Stimulated activated CD4-positive, alpha-beta T cell treated with anti-CD3 and anti-CD28 coated beads, TNF-alpha, amount 100 ng/mL, for 48 hours (primary cell): ENCODE results near the gene FAM170B.

Source experiments
- DNase-seq, 3 donors: peaks; one replicate each; pipeline ENCODE4 v3.0.0-alpha.2; 2020; ENCODE audit warnings: low read depth in 3 of 3

The FAM170B gene

DNA sequence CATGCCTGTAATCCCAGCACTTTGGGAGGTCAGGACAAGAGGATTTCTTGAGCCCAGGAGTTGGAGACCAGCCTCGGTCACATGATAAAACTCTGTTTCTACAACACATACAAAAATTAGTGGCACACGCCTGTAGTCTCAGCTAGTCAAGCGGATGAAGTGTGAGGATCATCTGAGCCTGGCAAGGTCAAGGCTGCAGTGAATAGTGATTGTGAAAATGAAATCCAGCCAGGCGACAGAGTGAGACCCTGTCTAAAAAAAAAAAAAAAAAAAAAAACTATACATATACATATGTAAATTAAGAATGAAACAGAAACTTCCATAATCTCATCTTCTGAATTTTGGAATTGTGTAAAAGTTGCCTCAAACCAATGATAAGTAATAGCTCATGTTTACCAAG lies 18.2 kb upstream of the FAM170B start:
- DNase-seq: no peak

DNA sequence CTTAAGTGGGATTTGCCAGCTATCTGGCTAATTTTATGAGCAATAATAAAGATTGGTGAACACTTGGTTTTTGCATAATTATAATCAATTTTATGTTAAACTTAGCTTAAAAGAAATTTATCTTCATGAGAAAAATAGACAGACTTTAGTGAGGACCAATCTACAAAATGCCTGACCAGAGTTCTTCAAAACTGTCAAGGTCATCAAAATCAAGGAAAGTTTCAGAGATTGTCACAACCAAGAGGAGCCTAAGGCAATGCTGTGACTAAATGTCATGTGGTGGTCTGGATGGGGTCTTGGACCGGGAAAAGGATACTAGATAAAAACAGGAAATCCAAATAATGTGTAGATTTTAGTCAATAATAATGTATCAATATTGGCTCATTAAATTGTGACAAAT lies 17.7 kb upstream of the FAM170B start:
- DNase-seq: no peak

DNA sequence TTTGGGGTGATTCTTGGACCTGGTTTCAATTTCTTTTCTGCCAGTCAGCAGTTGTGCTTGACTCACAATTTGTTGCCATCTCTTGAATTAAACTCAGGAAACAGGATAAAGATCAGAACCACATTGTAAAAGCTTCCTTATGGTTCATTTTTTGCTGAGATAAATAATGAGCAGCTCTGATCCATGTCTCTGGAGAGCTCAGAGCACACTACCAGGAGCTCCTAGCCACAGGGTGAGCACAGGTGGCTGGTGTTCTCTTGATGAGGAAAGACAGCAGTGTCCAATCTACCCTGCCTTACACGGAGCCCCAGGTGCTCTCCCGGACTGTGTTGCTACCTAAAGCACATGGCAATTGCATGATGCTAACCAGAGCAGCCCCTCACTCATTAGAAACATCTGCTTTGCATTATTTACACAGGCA lies 17.2 kb upstream of the FAM170B start:
- no peak for DNase-seq

DNA sequence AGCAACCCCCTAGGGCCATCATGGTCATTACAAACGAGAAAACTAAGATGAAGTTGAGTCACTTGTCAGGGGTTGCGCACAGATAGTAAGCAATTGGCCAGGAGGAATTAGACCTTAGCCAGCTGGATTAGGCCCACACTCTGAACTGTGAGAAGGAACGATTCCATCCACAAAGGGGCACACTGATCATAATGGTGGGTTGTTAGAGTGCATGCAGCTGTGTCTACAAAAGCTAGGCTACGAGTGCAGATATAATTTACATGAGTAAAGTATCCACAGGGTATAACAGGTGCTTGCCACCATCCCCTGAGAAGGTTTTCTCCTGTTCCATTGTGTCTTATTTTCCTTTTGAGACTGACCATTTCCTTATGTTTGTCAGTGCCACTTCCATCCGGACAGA lies 16.6 kb upstream of the FAM170B start:
- DNase-seq: no peak

DNA sequence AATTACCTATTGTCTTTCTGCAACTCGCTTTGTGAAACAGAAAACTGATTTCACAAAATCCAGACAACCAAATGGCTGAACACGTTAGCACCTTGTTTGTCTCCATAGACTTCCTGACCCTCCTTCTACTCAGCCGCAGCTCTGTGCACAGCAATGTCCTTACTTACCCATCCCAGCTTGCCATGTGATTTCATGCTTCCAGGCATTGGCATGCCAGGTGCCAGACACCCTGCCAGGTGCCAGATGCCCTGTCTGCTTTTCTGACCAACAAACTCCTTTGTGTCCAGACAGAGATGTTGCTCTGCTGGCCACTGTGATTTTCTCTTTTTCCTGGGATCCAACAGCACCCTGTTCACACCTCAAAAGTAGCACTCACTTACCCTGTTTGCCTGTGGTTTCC lies 16.1 kb upstream of the FAM170B start:
- no peak for DNase-seq

DNA sequence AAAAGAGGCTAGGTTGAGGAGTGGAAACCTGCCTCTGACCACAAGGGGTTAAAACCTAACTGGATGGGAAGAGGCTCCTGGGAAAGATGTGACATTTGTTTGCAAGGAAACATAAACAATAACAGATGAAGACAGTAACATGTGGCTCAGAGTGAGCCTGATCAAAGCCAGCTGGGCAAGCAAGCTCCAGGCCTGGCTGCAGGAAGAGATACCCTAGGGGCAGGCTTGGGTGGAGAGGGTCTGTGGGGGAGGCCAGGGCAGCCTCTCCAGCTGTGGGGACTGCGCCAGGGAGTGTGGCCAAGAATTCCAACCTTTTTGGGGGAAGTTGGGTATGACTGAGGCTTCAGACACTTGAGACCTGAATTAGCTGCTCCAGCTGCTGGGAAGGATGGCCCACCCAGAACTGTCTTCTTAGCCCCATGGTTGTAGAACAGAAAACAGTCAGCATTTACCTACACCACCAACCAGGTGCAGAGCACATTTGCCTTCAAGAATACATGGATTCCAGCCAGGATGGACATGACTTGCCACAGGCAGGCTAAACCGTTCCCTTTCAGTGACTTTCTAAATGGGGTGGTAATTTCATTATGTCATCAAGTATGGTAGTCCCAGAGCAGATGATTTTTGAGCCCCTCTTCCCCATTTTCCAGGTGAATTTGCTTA lies 10.4 kb upstream of the FAM170B start:
- DNase-seq: no peak

DNA sequence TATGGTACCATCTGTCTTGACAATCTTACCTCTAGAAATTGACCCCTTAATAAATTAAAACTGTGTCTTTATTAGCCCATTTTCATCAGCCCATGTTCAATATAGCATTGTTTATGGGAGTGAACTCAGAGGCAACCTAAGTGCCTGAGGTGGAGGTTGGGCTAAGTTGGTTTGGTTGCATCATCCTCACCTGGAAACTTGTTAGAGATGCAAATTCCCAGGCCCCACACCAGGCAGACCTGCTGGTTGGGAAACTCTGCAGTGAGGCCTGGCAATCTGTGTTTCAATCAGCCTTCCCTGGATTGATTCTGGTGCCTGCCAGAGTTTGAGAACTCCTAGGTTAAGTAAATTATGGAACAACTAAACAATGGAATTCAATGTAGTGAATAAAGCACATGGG lies 9.4 kb upstream of the FAM170B start:
- DNase-seq: no peak

DNA sequence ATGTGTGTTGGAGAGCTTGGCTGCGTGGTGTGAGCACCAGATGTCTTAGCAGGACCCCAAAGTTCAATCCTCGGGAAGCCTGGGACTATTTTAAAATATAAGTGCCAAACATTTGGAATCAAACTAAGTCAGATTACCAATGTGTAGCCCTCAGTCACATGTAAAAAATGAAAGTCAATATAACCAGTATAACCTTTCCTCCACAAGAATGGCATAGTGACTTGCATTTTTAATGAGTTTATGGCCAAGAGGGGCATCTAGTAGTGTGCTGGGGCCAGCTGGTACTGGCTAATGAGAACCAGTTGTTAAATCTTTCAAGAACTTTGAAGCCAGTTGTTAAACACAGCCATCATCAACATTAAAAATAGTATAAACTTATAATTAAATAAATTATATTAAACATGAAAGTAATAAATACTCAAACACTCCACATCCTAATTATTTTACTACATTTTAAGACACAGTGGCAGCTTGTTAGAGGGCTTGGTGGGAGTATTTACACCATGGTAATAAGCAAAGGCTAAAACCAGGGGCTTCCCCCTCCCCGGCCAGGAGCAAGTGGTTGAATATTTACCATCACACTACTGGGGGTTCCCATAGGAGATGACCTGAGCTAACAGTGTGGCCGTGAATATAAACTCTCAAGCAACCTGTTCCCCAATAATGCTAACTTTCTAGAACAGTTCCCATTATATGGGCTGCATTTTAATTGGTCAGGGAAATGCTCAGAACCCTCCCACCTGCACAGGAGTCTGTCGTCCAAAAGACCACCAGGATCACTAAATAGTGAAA lies 7.9 kb upstream of the FAM170B start:
- DNase-seq: no peak

DNA sequence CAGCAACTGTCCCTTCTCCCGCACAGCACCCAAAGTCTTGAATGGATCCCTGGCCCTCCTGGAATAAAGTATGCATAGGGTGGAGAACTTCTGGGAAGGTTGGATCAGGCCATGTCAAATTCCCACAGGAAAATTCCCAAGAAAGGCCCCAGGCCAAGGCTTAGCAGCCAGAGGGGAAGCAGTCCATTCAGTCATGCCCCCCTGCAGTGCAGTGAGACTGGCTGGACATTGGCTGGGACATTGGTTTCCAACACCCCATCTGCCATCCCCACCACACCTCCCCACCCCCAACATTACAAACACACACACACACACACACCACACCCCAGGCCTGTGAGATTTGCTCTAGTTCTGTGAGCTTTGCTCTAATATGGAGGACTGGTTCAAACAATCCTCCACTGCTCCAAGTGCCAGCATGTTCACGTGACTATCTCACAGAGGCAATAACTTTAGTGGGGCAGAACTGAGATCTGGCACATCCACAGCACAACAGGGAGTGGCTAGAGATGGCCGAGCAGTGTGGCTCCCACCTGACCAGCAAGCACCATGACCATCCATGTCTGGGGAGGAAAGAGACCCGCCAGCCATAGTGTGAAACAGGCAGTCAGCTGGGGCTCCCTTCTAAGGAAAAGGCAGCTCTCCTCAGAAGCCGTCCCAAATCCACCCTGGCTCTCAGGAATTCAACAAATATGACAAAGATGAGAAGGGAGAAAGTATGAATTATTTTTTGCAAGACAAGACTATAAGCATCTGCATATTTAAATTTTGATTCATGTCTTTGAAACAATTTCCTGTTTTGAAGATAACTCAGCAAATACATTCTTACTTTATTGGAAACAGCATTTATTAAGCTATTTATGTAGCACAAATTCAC lies 6.7 kb upstream of the FAM170B start:
- no peak for DNase-seq

DNA sequence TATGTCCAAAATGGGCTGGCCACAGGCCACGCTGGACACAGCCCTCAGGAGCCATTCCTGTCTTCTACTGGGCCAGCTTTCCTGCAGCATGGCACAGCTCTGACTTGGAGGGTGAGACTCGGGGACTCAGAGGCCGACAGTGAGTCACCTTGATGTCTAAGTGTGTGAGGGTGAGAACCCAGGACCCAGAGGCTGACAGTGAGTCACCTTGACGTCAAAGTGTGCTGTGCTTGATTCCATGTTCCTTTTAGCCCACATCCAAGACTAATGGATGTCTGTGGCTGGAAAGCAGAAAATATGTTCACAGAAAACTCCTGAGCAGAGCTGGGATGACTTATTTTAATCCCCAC lies 6.0 kb upstream of the FAM170B start:
- DNase-seq: no peak

DNA sequence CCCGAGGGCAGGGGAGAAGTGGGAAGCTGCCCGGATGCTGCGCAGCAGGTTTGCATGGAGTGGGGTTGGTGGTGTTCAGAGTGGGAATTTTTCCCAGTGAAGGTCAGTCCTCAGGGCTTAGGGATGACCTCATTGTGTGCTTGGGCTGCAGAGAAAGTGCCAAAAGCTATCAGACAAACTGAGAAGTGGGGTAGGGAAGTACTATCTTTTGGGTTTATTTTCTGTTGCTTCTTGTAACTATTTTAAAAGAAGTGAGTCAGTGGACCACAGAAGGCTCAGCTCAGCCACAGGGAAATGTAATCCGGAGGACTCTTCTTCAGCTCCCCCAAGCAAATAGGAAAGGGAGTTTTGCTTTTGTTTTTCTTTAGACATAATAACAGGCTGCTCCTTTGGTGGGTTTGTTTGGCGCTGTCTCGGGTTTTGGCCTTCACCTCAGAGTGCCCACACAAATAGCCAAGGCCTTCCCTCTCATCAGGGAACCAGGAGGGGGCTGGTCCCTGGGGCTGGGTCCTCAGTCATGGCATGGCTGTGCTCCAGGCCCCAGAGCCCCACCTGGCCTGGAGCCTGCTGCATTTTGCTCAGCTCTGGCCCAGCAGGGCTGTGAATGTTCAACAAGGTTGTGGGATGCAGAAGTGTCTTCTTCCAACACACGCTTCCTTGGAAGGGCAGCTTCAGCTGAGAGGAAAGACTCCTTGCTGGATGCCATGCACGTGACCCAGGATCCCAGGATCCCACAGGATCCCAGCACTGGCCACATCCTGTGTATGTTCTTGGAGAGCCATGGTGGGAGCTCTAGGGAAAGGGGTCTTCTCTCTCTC lies 5.4 kb upstream of the FAM170B start:
- DNase-seq: no peak

DNA sequence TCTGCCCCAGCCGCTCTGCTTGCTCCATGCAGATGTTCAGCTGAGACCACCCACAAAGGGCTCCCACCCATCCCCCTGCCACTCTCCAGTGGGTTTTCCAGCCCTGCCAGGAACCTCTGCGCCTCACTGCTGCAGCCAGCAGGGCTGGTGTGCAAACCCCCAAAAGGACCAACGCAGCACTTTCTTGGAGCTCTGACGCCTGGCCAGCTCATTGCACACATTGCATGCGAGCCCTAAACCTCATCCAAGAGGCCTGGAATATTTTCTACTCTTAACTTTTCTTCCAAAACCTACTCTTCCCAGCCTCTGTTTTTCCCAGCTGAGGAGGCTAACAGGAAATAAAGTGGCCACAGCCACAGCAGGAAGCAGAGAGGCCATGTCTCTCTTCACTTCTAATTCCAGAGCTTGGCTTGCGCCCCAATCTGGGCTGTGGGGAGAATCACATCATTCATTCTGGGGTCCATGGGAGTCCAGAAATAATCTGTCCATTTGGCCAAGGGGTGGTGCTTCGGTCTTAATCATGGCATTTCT lies 4.6 kb upstream of the FAM170B start:
- no peak for DNase-seq

DNA sequence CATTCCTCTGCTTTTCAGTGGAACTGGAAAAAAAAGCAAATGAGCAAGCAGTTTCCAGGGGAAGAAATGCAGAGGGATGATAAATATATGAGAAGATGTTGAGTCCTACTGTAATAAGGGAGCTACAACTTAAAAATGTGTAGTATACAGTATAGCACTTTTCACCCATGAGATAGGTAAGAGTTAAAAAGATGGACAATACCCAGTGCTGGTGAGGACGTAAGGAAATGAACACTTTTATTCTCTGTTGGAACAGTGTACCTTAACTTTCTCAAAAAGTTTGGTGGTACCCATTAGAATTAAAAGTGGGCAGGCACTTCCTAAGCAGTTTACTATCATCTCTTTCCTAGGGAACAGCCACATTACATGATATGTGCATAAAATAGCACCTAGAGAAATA lies 2.7 kb upstream of the FAM170B start:
- DNase-seq: no peak

DNA sequence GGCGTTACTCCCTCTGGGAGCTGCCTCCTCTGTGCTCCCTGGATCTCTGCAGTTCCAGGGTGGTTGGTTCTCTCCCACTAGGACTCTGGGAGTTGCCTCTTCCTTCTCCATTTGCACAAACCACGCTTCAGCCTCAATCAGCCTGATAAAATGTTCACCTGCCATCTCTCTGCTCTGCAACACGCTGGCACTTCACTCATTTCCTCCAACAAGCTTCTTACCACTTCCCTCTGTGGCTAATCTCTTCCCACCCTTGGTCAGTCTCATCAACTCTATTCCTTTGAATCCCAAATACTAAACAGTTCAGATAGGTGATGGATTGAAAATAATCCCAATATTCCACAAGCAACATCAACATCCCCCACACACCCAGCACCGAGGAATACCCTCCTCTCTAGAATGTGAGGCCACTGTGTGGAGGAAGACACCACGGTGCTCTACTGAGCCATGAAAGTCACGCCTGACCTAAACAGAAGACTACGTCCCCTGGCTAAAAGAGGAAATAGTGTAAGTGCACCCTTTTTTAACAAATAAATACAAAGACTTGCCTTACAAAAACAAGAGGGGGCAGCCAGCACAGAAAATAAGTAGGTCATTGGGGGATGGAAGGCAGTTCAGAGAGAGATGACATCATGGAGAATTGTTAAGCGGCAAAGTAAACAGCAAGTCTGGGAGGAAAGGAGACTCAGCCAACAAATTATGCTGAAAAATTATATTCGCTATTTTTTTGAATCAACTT lies 1.9 kb upstream of the FAM170B start:
- no peak for DNase-seq

DNA sequence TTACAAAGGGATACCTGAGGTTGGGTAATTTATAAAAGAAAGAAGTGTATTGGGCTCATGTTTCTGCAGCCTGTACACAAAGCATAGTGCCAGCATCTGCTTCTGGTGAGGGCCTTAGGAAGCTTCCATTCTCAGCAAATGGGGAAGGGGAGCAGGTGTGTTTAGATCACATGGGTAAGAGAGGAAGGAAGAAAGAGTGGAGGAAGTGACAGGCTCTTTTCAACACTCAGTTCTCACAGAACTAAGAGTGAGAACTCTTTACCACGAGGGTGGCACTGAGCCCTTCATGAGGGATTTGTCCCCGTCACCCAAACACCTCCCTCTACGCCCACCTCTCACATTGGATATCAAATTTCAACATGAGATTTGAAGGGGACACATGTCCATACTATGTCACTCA lies 506 bp upstream of the FAM170B start:
- DNase-seq: no peak

DNA sequence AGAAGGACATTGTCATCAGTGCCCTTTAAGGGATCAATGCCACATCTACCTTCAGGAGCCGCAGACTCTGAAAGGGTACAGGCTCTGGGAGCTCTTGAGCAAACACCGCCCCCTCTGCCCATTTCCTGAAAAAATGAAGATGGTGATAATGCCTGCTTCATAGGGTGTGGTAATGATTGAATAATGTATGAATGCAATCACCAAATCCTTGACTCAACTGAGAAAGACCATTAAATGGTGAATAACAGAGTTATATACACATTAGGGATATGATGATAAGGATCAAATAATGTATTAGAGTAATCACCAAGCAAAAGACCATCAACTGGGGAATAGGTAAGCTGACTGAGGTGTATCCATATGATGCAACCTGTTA lies 1.5 kb downstream of the FAM170B start:
- DNase-seq: no peak

DNA sequence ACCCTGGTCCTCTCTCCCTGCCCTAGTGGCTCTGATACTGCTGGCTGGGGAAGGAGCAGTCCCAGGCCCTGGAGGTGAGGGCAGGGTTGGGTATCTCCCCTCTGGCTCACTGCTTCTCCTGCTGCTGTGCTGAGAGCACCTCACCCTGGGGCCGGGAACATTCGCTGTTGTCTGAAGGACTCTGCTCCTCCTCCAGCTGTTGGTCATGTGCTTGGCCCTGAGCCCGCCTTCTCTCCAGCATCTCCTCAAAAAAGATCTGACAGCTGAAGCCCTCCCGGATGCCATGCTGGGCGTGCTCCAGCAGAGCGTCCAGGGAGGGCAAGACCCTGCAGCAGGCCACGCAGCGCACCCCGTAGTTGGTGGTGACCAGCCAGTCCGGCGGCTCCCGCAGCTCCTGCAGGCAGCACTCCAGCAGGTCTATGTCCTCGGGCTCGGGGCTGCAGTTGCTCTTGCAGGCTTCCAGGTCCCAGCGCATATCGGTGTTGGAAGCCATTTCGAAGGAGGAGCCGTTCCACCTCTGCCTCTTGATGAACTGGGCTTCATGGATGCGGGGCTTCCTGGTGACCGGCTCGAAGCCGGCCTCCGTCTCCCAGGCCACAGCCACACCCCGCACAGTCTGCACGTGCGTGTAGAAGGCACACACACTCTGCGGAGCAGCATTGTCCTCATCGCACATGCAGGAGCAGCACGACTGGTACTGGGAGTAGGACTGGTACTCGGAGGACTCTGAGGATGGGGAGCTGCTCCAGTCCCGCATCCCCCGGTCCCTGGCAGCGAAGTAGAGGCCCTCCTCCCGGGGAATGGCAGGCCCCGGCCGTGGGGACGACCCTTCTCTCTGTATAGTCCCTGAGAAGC lies 2.1 kb downstream of the FAM170B start:
- DNase-seq: no peak

DNA sequence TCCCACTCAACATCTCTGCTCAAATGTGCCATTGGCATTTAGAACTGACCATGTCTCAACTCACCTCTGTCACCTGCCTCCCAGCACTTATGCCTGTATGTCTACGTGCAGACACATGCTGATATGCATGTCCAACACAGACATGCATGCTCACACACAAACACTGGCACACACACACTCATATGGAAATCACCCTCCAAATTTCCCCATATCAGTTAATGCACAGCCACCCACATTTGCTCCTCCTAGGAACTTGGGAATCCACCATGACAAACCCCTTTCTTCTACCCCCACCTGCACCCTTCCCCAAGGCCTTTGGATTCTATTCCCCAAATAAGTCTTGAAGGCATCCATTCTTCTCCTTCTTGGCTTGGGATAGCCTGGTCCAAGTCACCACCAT lies 4.4 kb downstream of the FAM170B start:
- no peak for DNase-seq

DNA sequence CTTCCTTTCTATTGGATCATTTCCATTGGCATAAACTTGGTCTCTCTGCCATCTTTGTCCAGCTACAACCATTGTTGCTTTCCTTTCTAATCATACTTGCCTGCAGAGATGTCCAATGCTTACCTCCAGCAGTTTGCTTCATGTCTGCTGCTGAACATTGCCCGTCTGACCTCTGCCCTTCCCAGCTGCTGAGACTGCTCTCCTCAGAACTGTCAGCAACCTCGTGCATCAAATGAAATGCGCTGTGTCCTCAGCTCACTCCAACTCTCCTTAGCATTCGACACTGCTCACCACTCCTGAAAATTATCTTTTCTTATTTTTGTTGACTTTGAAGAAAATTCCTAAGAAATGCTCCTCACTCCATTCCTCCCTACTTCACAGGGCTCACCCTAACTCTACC lies 5.0 kb downstream of the FAM170B start:
- DNase-seq: no peak
